ENCODE data around the gene SLC5A5.
A peak's percentile ranks its signal among the peaks of the same experiment; 100 is the strongest.

Gene SLC5A5

DNA sequence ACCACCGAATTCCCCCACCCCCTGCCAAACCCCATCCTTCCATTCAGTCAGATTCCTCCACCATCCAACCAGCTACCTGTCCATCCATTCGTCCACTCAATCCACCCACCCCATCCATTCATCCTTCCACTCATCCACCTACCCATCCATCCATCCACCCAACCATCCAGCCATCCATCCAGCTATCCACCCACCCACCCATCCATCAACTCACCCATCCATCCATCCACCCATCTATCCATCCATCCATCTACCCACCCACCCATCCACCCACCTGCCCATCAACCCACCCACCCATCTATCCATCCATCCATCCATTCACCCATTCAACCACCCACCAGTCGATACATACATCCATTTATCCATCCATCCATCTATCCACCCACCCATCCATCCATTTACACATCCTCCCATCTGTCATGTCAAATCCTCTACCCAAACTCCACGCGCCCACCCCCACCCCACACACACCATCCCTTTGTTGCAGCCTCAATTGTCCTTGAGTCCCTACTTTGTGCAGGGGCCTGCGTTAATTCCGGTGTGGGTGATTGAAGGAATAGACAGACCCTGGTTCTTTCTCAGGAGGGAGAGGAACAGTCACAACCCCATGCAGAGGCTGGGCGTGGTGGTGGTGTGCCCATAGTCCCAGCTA, 5.3 kb upstream of the SLC5A5 start (continued):
- TF ChIP-seq, protein P1, sequence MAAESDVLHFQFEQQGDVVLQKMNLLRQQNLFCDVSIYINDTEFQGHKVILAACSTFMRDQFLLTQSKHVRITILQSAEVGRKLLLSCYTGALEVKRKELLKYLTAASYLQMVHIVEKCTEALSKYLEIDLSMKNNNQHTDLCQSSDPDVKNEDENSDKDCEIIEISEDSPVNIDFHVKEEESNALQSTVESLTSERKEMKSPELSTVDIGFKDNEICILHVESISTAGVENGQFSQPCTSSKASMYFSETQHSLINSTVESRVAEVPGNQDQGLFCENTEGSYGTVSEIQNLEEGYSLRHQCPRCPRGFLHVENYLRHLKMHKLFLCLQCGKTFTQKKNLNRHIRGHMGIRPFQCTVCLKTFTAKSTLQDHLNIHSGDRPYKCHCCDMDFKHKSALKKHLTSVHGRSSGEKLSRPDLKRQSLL (tag by site-specific recombination; IDR thresholded peaks at IDR 0.05), result no peak
- no peak for TF ChIP-seq ZNF776 (tag by site-specific recombination; IDR thresholded peaks at IDR 0.05; ENCODE audit: borderline replicate concordance)
- TF ChIP-seq EGR2 (tag by site-specific recombination; IDR thresholded peaks at IDR 0.05; ENCODE audit: low read depth), result peak; percentile 100
- TF ChIP-seq ZNF138 (tag by site-specific recombination; IDR thresholded peaks at IDR 0.05; ENCODE audit: borderline replicate concordance), result no peak
- TF ChIP-seq ZBTB17 (tag by site-specific recombination; IDR thresholded peaks at IDR 0.05), result peak; percentile 61; the same call in 1 of the 2 replicates
- TF ChIP-seq GLI4 (tag by site-specific recombination; IDR thresholded peaks at IDR 0.05), result 0 out of 2 replicates have a peak, but pooled peaks have one; percentile 59
- TF ChIP-seq ZFHX2 (tag by site-specific recombination; conservative IDR thresholded peaks at IDR 0.05), result peak; percentile 98
- TF ChIP-seq, protein P2, sequence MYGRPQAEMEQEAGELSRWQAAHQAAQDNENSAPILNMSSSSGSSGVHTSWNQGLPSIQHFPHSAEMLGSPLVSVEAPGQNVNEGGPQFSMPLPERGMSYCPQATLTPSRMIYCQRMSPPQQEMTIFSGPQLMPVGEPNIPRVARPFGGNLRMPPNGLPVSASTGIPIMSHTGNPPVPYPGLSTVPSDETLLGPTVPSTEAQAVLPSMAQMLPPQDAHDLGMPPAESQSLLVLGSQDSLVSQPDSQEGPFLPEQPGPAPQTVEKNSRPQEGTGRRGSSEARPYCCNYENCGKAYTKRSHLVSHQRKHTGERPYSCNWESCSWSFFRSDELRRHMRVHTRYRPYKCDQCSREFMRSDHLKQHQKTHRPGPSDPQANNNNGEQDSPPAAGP (tag by site-specific recombination; IDR thresholded peaks at IDR 0.05), result no peak
- no peak for TF ChIP-seq ZNF426 (tag by site-specific recombination; IDR thresholded peaks at IDR 0.05)
- no peak for TF ChIP-seq ZNF830 (tag by site-specific recombination; IDR thresholded peaks at IDR 0.05; ENCODE audit: low read depth)
- TF ChIP-seq ZSCAN18 (tag by site-specific recombination; IDR thresholded peaks at IDR 0.05), result no peak
- TF ChIP-seq ZNF292 (tag by site-specific recombination; IDR thresholded peaks at IDR 0.05; ENCODE audit: borderline replicate concordance, low read depth), result no peak
- no peak for TF ChIP-seq SCRT2 (tag by site-specific recombination; IDR thresholded peaks at IDR 0.05)
- TF ChIP-seq SETDB1 (IDR thresholded peaks at IDR 0.05; ENCODE audit: insufficient read length, low read length), result no peak
- TF ChIP-seq ZNF423 (tag by site-specific recombination; IDR thresholded peaks at IDR 0.05), result no peak
- TF ChIP-seq, protein P3, sequence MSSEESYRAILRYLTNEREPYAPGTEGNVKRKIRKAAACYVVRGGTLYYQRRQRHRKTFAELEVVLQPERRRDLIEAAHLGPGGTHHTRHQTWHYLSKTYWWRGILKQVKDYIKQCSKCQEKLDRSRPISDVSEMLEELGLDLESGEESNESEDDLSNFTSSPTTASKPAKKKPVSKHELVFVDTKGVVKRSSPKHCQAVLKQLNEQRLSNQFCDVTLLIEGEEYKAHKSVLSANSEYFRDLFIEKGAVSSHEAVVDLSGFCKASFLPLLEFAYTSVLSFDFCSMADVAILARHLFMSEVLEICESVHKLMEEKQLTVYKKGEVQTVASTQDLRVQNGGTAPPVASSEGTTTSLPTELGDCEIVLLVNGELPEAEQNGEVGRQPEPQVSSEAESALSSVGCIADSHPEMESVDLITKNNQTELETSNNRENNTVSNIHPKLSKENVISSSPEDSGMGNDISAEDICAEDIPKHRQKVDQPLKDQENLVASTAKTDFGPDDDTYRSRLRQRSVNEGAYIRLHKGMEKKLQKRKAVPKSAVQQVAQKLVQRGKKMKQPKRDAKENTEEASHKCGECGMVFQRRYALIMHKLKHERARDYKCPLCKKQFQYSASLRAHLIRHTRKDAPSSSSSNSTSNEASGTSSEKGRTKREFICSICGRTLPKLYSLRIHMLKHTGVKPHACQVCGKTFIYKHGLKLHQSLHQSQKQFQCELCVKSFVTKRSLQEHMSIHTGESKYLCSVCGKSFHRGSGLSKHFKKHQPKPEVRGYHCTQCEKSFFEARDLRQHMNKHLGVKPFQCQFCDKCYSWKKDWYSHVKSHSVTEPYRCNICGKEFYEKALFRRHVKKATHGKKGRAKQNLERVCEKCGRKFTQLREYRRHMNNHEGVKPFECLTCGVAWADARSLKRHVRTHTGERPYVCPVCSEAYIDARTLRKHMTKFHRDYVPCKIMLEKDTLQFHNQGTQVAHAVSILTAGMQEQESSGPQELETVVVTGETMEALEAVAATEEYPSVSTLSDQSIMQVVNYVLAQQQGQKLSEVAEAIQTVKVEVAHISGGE (tag by site-specific recombination; conservative IDR thresholded peaks at IDR 0.05; ENCODE audit: low read depth), result no peak
- TF ChIP-seq ZNF785 (tag by site-specific recombination; IDR thresholded peaks at IDR 0.05), result 0 out of 2 replicates have a peak, but pooled peaks have one; percentile 64
- no peak for TF ChIP-seq ZNF211 (tag by site-specific recombination; IDR thresholded peaks at IDR 0.05; ENCODE audit: low read depth)
- TF ChIP-seq, protein P4, sequence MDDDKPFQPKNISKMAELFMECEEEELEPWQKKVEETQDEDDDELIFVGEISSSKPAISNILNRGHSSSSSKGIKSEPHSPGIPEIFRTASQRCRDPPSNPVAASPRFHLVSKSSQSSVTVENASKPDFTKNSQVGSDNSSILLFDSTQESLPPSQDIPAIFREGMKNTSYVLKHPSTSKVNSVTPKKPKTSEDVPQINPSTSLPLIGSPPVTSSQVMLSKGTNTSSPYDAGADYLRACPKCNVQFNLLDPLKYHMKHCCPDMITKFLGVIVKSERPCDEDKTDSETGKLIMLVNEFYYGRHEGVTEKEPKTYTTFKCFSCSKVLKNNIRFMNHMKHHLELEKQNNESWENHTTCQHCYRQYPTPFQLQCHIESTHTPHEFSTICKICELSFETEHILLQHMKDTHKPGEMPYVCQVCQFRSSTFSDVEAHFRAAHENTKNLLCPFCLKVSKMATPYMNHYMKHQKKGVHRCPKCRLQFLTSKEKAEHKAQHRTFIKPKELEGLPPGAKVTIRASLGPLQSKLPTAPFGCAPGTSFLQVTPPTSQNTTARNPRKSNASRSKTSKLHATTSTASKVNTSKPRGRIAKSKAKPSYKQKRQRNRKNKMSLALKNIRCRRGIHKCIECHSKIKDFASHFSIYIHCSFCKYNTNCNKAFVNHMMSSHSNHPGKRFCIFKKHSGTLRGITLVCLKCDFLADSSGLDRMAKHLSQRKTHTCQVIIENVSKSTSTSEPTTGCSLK (tag by site-specific recombination; IDR thresholded peaks at IDR 0.05), result no peak
- 0 out of 2 replicates have a peak, but pooled peaks have one; percentile 24 for TF ChIP-seq ZNF324 (tag by site-specific recombination; IDR thresholded peaks at IDR 0.05)
- no peak for TF ChIP-seq ZNF121 (tag by site-specific recombination; IDR thresholded peaks at IDR 0.05)
- TF ChIP-seq TRIM28 (IDR thresholded peaks at IDR 0.05; ENCODE audit: borderline replicate concordance, low read length), result no peak
- TF ChIP-seq SP2 (tag by site-specific recombination; IDR thresholded peaks at IDR 0.05), result peak; percentile 33
- TF ChIP-seq ZEB2 (tag by site-specific recombination; IDR thresholded peaks at IDR 0.05), result no peak
- TF ChIP-seq, protein P5, sequence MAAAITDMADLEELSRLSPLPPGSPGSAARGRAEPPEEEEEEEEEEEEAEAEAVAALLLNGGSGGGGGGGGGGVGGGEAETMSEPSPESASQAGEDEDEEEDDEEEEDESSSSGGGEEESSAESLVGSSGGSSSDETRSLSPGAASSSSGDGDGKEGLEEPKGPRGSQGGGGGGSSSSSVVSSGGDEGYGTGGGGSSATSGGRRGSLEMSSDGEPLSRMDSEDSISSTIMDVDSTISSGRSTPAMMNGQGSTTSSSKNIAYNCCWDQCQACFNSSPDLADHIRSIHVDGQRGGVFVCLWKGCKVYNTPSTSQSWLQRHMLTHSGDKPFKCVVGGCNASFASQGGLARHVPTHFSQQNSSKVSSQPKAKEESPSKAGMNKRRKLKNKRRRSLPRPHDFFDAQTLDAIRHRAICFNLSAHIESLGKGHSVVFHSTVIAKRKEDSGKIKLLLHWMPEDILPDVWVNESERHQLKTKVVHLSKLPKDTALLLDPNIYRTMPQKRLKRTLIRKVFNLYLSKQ (tag by site-specific recombination; IDR thresholded peaks at IDR 0.05; ENCODE audit: borderline replicate concordance), result peak; percentile 58; the same call in 1 of the 2 replicates
- TF ChIP-seq ZNF157 (tag by site-specific recombination; IDR thresholded peaks at IDR 0.05), result no peak
- no peak for TF ChIP-seq ZNF558 (tag by site-specific recombination; IDR thresholded peaks at IDR 0.05)
- TF ChIP-seq ZFP37 (tag by site-specific recombination; IDR thresholded peaks at IDR 0.05), result no peak
- TF ChIP-seq ZNF843 (tag by site-specific recombination; IDR thresholded peaks at IDR 0.05), result no peak
- no peak for TF ChIP-seq SP3 (tag by site-specific recombination; IDR thresholded peaks at IDR 0.05)
